Measurements from ENCODE around the gene MRPL38.
A peak's percentile ranks its signal among the peaks of the same experiment; 100 is the strongest.
"Not testable (repeated sequence)": the region's sequence is repeated elsewhere in the genome, so short reads cannot be mapped to it uniquely, and the experiment has no call there.

MRPL38 gene

DNA sequence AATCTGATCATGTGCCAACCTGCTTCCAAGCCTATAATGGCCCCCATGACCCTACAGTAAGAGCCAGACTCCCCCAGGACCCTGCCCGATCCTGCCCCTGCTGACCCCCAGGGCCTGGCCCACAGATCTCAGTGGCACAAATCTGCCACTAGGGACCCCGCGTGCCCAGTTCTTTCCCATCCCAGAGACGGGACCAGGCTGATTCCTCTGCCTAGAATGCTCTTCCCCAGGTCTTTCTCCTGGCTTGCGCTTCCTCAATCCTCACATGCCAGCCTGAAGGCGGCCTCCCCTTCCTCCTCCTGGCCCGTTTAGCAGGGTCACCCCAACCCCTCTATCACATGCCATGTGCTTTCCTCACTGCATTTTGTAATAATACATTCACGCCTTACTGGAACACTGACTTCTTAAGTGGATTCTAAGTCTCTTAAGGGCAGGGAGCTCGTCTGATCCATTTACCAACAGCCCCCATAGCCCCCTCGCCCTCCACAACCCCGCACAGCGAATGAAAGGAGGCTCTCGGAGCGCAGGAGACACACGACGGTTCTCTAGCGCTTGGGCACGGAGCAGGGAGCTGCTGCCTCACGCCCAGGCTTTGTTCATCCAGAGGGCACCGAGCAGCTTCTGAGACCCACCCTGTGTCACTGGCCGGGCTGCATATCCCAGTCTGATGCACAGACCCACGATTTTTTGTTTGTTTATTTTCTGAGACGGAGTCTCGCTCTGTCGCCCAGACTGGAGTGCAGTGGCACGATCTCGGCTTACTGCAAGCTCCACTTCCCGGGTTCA lies 9.1 kb downstream of the MRPL38 start:
- peak overlapping the region; percentile 4; the same call in 1 of the 2 replicates for H3K27ac ChIP-seq (ENCODE audit: low read depth, low read length)
- peak overlapping the region; percentile 80 for H3K9ac ChIP-seq (ENCODE audit: low read length)
- H3K4me3 ChIP-seq (ENCODE audit: low read depth, low read length) = peak overlapping the region; percentile 83
- H3K27me3 ChIP-seq (ENCODE audit: control insufficient read depth, insufficient read depth, low read length) = no peaks in the 10 kb centered on the region
- no peaks in the 10 kb centered on the region for H3K9me3 ChIP-seq (ENCODE audit: control insufficient read depth, insufficient read depth, low read depth, low read length)
- H3K36me3 ChIP-seq (ENCODE audit: control insufficient read depth, insufficient read depth, low read length) = peaks cover 44% of the 10 kb centered on the region
- H3K4me1 ChIP-seq (ENCODE audit: control insufficient read depth, insufficient read depth, low read length) = peaks cover 32% of the 10 kb centered on the region

- Histone ChIP-seq H3K27me3 (ENCODE audit: control insufficient read depth, insufficient read depth, low read length) (no peaks in the 10 kb centered on the region), H3K36me3 (ENCODE audit: control insufficient read depth, insufficient read depth, low read length) (peaks cover 45% of the 10 kb centered on the region), H3K4me3 (ENCODE audit: low read depth, low read length) (no peak overlapping the region), H3K9ac (ENCODE audit: low read length) (peak overlapping the region; percentile 50), H3K27ac (ENCODE audit: low read depth, low read length) (no peak overlapping the region), H3K9me3 (ENCODE audit: control insufficient read depth, insufficient read depth, low read depth, low read length) (no peaks in the 10 kb centered on the region), H3K4me1 (ENCODE audit: control insufficient read depth, insufficient read depth, low read length) (peaks cover 32% of the 10 kb centered on the region)
Measured at GRCh38 chr17:75894049-75894733, 10.5 kb downstream of the MRPL38 start.

DNA sequence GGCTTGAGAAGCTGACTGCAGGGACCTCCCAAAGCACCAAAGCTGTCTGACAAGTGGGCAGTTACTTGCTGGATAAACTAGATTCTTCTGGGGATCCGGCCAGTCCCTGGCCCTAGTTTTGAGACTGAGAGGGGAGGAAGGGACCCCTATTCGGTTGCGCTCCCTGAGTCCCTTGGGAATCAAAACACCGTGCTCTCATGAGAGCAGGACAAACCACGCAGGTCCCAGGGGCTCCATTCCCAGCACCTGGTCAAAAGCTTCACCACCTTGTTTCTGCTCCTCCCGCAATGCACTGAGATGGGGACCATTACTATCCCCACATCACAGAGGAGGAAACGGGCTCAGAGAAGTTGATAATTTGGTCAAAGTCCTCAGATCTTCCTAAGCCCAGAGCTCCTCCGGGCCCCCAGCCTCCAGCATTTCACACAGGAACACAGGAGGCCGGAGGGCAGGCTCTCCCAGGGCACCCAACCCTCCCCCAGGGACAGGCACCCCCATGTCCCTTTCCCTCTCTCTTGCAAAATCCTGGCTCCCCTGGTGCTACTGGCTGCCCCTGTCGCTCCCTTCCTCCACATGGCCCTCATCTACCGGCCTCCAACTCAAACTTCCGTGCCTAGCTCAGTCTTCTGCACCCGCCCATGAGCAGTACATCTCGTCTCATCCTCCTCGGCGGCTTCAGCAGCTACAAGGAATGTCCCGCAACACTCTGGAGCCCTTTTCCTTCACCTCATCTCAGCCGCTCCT lies 11.2 kb downstream of the MRPL38 start:
- Histone ChIP-seq H3K4me1 (ENCODE audit: control insufficient read depth, insufficient read depth, low read length) (peaks cover 32% of the 10 kb centered on the region), H3K27me3 (ENCODE audit: control insufficient read depth, insufficient read depth, low read length) (no peaks in the 10 kb centered on the region), H3K9me3 (ENCODE audit: control insufficient read depth, insufficient read depth, low read depth, low read length) (no peaks in the 10 kb centered on the region), H3K4me3 (ENCODE audit: low read depth, low read length) (no peak overlapping the region), H3K27ac (ENCODE audit: low read depth, low read length) (no peak overlapping the region), H3K36me3 (ENCODE audit: control insufficient read depth, insufficient read depth, low read length) (peaks cover 39% of the 10 kb centered on the region), H3K9ac (ENCODE audit: low read length) (no peak overlapping the region)

GRCh38 chr17:75892556-75893224 lies 12.0 kb downstream of the MRPL38 start:
- H3K36me3 ChIP-seq (ENCODE audit: control insufficient read depth, insufficient read depth, low read length) = peaks cover 39% of the 10 kb centered on the region
- no peaks in the 10 kb centered on the region for H3K27me3 ChIP-seq (ENCODE audit: control insufficient read depth, insufficient read depth, low read length)
- no peak overlapping the region for H3K9ac ChIP-seq (ENCODE audit: low read length)
- no peak overlapping the region for H3K4me3 ChIP-seq (ENCODE audit: low read depth, low read length)
- no peak overlapping the region for H3K27ac ChIP-seq (ENCODE audit: low read depth, low read length)
- H3K9me3 ChIP-seq (ENCODE audit: control insufficient read depth, insufficient read depth, low read depth, low read length) = no peaks in the 10 kb centered on the region
- peaks cover 29% of the 10 kb centered on the region for H3K4me1 ChIP-seq (ENCODE audit: control insufficient read depth, insufficient read depth, low read length)

DNA sequence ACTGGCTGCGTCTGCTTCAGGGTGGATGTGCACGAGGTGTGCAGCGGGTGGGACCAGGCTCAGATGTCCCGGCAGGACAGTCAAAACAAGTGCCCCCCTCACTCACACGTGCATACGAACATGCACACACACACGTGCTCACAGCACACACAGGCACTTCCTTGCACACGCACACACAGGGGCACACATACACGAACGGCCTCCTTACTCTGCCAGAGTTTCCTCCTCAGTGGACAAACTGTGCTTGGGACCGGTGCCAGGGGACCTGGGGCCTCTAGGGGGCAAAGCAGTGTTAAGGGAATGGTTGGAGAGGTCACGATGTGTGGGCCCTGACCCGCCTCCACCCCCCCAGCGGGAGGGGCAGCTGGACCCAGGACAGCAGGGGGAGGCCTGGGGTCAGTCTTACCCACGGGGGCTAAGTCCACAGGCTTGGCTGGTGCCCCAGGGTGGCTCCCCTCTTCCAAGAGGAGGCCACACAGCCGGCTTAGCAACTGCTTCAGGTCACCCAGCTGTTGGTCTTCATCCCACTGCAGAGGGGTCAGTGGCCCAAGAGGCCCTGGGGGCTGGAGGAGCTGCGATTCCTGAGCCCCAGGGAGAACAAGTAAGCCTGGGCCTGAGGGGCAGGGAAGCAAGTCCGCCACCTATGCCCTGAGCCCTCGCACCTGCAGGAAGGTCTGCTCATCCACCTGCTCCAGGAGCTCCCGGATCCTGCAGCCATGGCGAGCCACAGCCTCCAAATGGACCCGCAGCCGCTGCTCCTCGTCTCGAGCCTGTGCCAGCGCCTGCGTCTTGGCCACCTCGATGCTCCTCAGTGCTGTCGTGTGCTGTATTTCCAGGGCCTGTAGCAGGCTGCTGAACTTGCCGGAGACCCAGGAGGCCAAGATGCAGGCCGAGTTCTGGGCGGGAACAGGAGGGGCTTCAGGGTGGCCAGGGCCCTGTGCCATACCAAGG lies 12.8 kb downstream of the MRPL38 start:
- Histone ChIP-seq H3K36me3 (ENCODE audit: control insufficient read depth, insufficient read depth, low read length) (peaks cover 39% of the 10 kb centered on the region), H3K9ac (ENCODE audit: low read length) (no peak overlapping the region), H3K27me3 (ENCODE audit: control insufficient read depth, insufficient read depth, low read length) (no peaks in the 10 kb centered on the region), H3K27ac (ENCODE audit: low read depth, low read length) (no peak overlapping the region), H3K9me3 (ENCODE audit: control insufficient read depth, insufficient read depth, low read depth, low read length) (no peaks in the 10 kb centered on the region), H3K4me1 (ENCODE audit: control insufficient read depth, insufficient read depth, low read length) (peaks cover 22% of the 10 kb centered on the region), H3K4me3 (ENCODE audit: low read depth, low read length) (no peak overlapping the region)

- no peaks in the 10 kb centered on the region for H3K27me3 ChIP-seq (ENCODE audit: control insufficient read depth, insufficient read depth, low read length)
- H3K36me3 ChIP-seq (ENCODE audit: control insufficient read depth, insufficient read depth, low read length) = peaks cover 39% of the 10 kb centered on the region
- no peak overlapping the region for H3K4me3 ChIP-seq (ENCODE audit: low read depth, low read length)
- no peak overlapping the region for H3K9ac ChIP-seq (ENCODE audit: low read length)
- H3K4me1 ChIP-seq (ENCODE audit: control insufficient read depth, insufficient read depth, low read length) = peaks cover 22% of the 10 kb centered on the region
- H3K9me3 ChIP-seq (ENCODE audit: control insufficient read depth, insufficient read depth, low read depth, low read length) = no peaks in the 10 kb centered on the region
- no peak overlapping the region for H3K27ac ChIP-seq (ENCODE audit: low read depth, low read length)
Measured at GRCh38 chr17:75891022-75891604, 13.6 kb downstream of the MRPL38 start.

DNA sequence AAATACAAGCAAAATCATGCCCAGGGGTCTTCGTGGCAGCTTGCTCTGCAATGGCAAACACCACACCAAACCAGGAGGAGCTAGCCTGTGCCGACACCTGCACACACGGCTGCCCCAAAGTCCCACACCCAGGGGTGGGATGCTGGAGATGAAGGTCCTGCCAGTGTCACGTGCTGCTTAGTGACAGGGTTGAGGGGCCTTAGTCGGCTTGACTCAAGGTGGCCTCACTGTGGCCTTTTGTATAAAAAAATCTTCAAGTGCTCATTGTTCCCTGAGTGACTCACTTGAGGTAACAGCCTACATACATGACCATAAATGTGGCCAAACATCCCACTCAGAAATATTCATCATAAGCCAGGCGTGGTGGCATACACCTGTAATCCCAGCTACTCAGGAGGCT lies 15.2 kb downstream of the MRPL38 start:
- no peak overlapping the region for H3K27ac ChIP-seq (ENCODE audit: low read depth, low read length)
- H3K9me3 ChIP-seq (ENCODE audit: control insufficient read depth, insufficient read depth, low read depth, low read length) = no peaks in the 10 kb centered on the region
- no peak overlapping the region for H3K4me3 ChIP-seq (ENCODE audit: low read depth, low read length)
- peaks cover 39% of the 10 kb centered on the region for H3K36me3 ChIP-seq (ENCODE audit: control insufficient read depth, insufficient read depth, low read length)
- H3K4me1 ChIP-seq (ENCODE audit: control insufficient read depth, insufficient read depth, low read length) = peaks cover 8% of the 10 kb centered on the region
- no peaks in the 10 kb centered on the region for H3K27me3 ChIP-seq (ENCODE audit: control insufficient read depth, insufficient read depth, low read length)
- no peak overlapping the region for H3K9ac ChIP-seq (ENCODE audit: low read length)

DNA sequence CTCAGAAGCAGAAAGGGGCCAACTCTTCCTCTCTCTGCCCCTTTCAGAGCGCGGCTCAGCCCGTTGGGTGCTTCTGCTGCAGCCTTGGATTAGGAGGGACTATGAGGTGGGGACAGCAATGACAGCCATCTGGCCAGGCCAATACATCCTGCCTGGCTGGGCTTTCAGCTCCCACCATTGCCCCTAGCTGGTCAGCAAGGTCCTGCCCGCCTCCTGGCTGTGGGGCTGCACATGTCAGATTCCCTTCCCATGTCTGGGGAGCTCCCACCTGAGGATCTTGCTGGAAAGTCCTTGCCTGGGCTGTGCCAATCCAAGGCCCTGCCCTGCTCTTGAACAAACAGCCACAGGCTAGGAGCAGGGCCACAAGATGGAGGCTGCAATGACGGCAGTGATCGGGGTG lies 16.2 kb downstream of the MRPL38 start:
- H3K9ac ChIP-seq (ENCODE audit: low read length) = no peak overlapping the region
- H3K27me3 ChIP-seq (ENCODE audit: control insufficient read depth, insufficient read depth, low read length) = no peaks in the 10 kb centered on the region
- no peak overlapping the region for H3K4me3 ChIP-seq (ENCODE audit: low read depth, low read length)
- no peak overlapping the region for H3K27ac ChIP-seq (ENCODE audit: low read depth, low read length)
- H3K9me3 ChIP-seq (ENCODE audit: control insufficient read depth, insufficient read depth, low read depth, low read length) = no peaks in the 10 kb centered on the region
- no peaks in the 10 kb centered on the region for H3K4me1 ChIP-seq (ENCODE audit: control insufficient read depth, insufficient read depth, low read length)
- H3K36me3 ChIP-seq (ENCODE audit: control insufficient read depth, insufficient read depth, low read length) = peaks cover 39% of the 10 kb centered on the region

- H3K27ac ChIP-seq (ENCODE audit: low read depth, low read length); H3K4me1 ChIP-seq (ENCODE audit: control insufficient read depth, insufficient read depth, low read length); H3K4me3 ChIP-seq (ENCODE audit: low read depth, low read length); H3K9ac ChIP-seq (ENCODE audit: low read length); H3K9me3 ChIP-seq (ENCODE audit: control insufficient read depth, insufficient read depth, low read depth, low read length); H3K27me3 ChIP-seq (ENCODE audit: control insufficient read depth, insufficient read depth, low read length): not testable (repeated sequence)
- H3K36me3 ChIP-seq (ENCODE audit: control insufficient read depth, insufficient read depth, low read length) = peaks cover 21% of the 10 kb centered on the region
Measured at GRCh38 chr17:75885860-75886259, 18.8 kb downstream of the MRPL38 start.

DNA sequence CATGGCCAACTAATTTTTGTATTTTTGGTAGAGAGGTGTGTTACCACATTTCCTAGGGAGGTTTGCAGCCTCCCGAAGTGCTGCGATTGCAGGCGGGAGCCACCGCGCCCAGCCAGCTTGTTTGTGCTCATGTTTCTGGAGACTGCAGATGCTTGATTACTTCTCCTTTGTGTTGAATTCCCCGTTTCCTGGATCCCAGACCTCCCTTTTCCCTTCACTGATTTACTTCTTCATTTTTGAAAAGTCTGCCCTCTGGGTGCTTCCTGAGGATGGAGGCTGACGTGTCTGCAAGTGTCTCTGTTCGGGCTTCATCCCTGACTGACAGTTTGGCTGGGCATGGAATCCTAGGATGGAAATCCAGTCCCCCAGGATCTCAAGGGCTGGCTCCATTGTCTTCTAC lies 19.3 kb downstream of the MRPL38 start:
- H3K9me3 ChIP-seq (ENCODE audit: control insufficient read depth, insufficient read depth, low read depth, low read length) = no peaks in the 10 kb centered on the region
- H3K27ac ChIP-seq (ENCODE audit: low read depth, low read length) = no peak overlapping the region
- no peak overlapping the region for H3K4me3 ChIP-seq (ENCODE audit: low read depth, low read length)
- H3K36me3 ChIP-seq (ENCODE audit: control insufficient read depth, insufficient read depth, low read length) = peaks cover 16% of the 10 kb centered on the region
- no peaks in the 10 kb centered on the region for H3K27me3 ChIP-seq (ENCODE audit: control insufficient read depth, insufficient read depth, low read length)
- no peaks in the 10 kb centered on the region for H3K4me1 ChIP-seq (ENCODE audit: control insufficient read depth, insufficient read depth, low read length)
- H3K9ac ChIP-seq (ENCODE audit: low read length) = no peak overlapping the region
